HCT116 (cell line): ENCODE data around the gene EEF1G. TPM values are rescaled to one million over a fixed set of nuclear protein-coding genes. Genes with fewer than 3 reads are reported as not detected.
A peak's percentile ranks its signal among the peaks of the same experiment; 100 is the strongest.

Source experiments
- ATAC-seq: fragments of 200-7000 bp; cut with Tn5 transposase; 2 replicates; pipeline ENCODE4 v1.9.1; 2020; ENCODE audit warnings: mild to moderate bottlenecking, moderate library complexity
- BruUV-seq: library from RNA; stranded (reverse); fragments of 400-500 nt; replicated peaks from 2 replicates; lab custom pipeline; 2021; lab: Mats Ljungman, UMichigan
- CTCF ChIA-PET: fragments of 300-600 bp; sonication (Branson Sonifier 250); formaldehyde crosslinking; loops from one replicate; lab custom pipeline; 2021; ENCODE audit warnings: antibody characterized with exemption; lab: Charles Lee
- POLR2A ChIA-PET: fragments of 300-600, 350-600 bp; sonication (Branson Sonifier 250); formaldehyde crosslinking; loops from one replicate; lab custom pipeline; 2021; ENCODE audit warnings: antibody characterized with exemption; lab: Charles Lee
- RAD21 ChIA-PET, 2 experiments: fragments of 300-600 bp; sonication (Branson Sonifier 250); formaldehyde crosslinking; loops; one replicate each; lab custom pipeline; 2023; ENCODE audit warnings: low total read pairs in 2 of 2; ENCODE audit not compliant: uncharacterized antibody in 2 of 2, unreplicated experiment in 2 of 2, low non-redundant PET in 1 of 2; lab: Charles Lee
- DNase-seq: peaks from one replicate; pipeline ENCODE4 v3.0.0-alpha.2; 2010; ENCODE audit warnings: low read depth, low spot score
- H2AFZ ChIP-seq: fragments of 200-600 bp; shearing (Covaris generic), sonication (generic); 2 replicates; pipeline ENCODE4 v1.6.1; 2017; ENCODE audit warnings: low read depth, mixed run types, mixed read lengths, antibody characterized with exemption, low read length; ENCODE audit not compliant: poor library complexity, severe bottlenecking
- H3K27ac ChIP-seq: 2 replicates; pipeline ENCODE4 v1.5.1; 2012; ENCODE audit warnings: low read depth, low read length
- H3K27me3 ChIP-seq: fragments of 200-600 bp; sonication (generic); 2 replicates; pipeline ENCODE4 v1.6.1; 2016; ENCODE audit warnings: mixed run types, low read length, mixed read lengths; ENCODE audit not compliant: insufficient read depth
- H3K36me3 ChIP-seq, 2 experiments: fragments of 200-500 bp in 1 of 2; fragments of 200-600 bp in 1 of 2; sonication (Bioruptor generic) in 1 of 2; sonication (generic) in 1 of 2; 2 replicates each; pipeline versions ENCODE4 v1.5.1 to v1.6.1; 2014 to 2016; ENCODE audit warnings: low read length in 2 of 2, inconsistent platforms in 1 of 2, mixed read lengths in 1 of 2, mixed run types in 1 of 2; ENCODE audit not compliant: insufficient read depth in 2 of 2, control insufficient read depth in 1 of 2
- H3K4me1 ChIP-seq, 2 experiments: fragments of 200-600 bp in 1 of 2; sonication (generic) in 1 of 2; 2 replicates each; pipeline versions ENCODE4 v1.5.1 to v1.6.1; 2012 to 2017; ENCODE audit warnings: low read length in 2 of 2, inconsistent platforms in 1 of 2, mild to moderate bottlenecking in 1 of 2, mixed read lengths in 1 of 2, mixed run types in 1 of 2, moderate library complexity in 1 of 2; ENCODE audit not compliant: insufficient read depth in 2 of 2, control insufficient read depth in 1 of 2
- H3K4me2 ChIP-seq: fragments of 200-600 bp; sonication (generic); 2 replicates; pipeline ENCODE4 v1.6.1; 2017; ENCODE audit warnings: mixed run types, low read length, mixed read lengths
- H3K4me3 ChIP-seq, 2 experiments: fragments of 200-600 bp in 1 of 2; sonication (generic) in 1 of 2; replicated peaks in 1 of 2; 2 replicates each; pipeline ENCODE4 v1.5.1; 2011 to 2016; ENCODE audit warnings: low read length in 2 of 2, control low read depth in 1 of 2, low read depth in 1 of 2, mild to moderate bottlenecking in 1 of 2, mixed read lengths in 1 of 2, mixed run types in 1 of 2
- H3K79me2 ChIP-seq: fragments of 200-600 bp; sonication (generic); 2 replicates; pipeline ENCODE4 v1.6.1; 2017; ENCODE audit warnings: mild to moderate bottlenecking, mixed run types, low read length, moderate library complexity, mixed read lengths; ENCODE audit not compliant: insufficient read depth
- H3K9ac ChIP-seq: fragments of 200-600 bp; sonication (generic); 2 replicates; pipeline ENCODE4 v1.6.1; 2016; ENCODE audit warnings: low read length, mixed read lengths
- H3K9me2 ChIP-seq: fragments of 200-600 bp; sonication (generic), shearing (Covaris generic); 2 replicates; pipeline ENCODE4 v1.6.1; 2017; ENCODE audit warnings: mixed run types, mild to moderate bottlenecking, moderate library complexity; ENCODE audit not compliant: insufficient read depth
- H3K9me3 ChIP-seq, 2 experiments: fragments of 200-500 bp in 1 of 2; fragments of 200-600 bp in 1 of 2; sonication (Bioruptor generic) in 1 of 2; sonication (generic) in 1 of 2; 2 replicates each; pipeline ENCODE4 v1.6.1; 2014 to 2017; ENCODE audit warnings: low read length in 2 of 2, mixed read lengths in 2 of 2, inconsistent platforms in 1 of 2, low read depth in 1 of 2, mild to moderate bottlenecking in 1 of 2, mixed run types in 1 of 2, moderate library complexity in 1 of 2; ENCODE audit not compliant: control insufficient read depth in 1 of 2, insufficient read depth in 1 of 2
- H4K20me1 ChIP-seq: fragments of 200-600 bp; sonication (generic), shearing (Covaris generic); 2 replicates; pipeline ENCODE4 v1.6.1; 2017; ENCODE audit warnings: mixed run types, mild to moderate bottlenecking, moderate library complexity; ENCODE audit not compliant: insufficient read depth
- CBX3 ChIP-seq: IDR thresholded peaks from 2 replicates; pipeline ENCODE4 v1.6.1; 2012; ENCODE audit warnings: low read depth
- EGR1 ChIP-seq: IDR thresholded peaks from 2 replicates; pipeline ENCODE4 v1.6.1; 2012; ENCODE audit warnings: low read depth
- ELF1 ChIP-seq: IDR thresholded peaks from 2 replicates; pipeline ENCODE4 v1.6.1; 2012; ENCODE audit warnings: low read depth, borderline replicate concordance
- EZH2 ChIP-seq: fragments of 200-600 bp; sonication (generic); IDR thresholded peaks from 2 replicates; pipeline ENCODE4 v1.6.1; 2017; ENCODE audit warnings: antibody characterized with exemption, mixed run types
- FOSL1 ChIP-seq: IDR thresholded peaks from 2 replicates; pipeline ENCODE4 v1.6.1; 2012; ENCODE audit warnings: low read depth
- MAX ChIP-seq: IDR thresholded peaks from 2 replicates; pipeline ENCODE4 v1.6.1; 2012
- POLR2AphosphoS5 ChIP-seq: IDR thresholded peaks from 2 replicates; pipeline ENCODE4 v1.6.1; 2011; ENCODE audit warnings: mild to moderate bottlenecking, low read depth, low read length, moderate library complexity
- SP1 ChIP-seq: IDR thresholded peaks from 2 replicates; pipeline ENCODE4 v1.6.1; 2012; ENCODE audit warnings: low read depth
- SRF ChIP-seq: IDR thresholded peaks from 2 replicates; pipeline ENCODE4 v1.6.1; 2012; ENCODE audit warnings: low read depth
- TCF7L2 ChIP-seq: IDR thresholded peaks from 2 replicates; pipeline ENCODE4 v1.7.0; 2011; ENCODE audit warnings: borderline replicate concordance, inconsistent platforms; ENCODE audit not compliant: insufficient read depth, insufficient read length; ENCODE audit errors: extremely low read depth
- YY1 ChIP-seq: IDR thresholded peaks from 2 replicates; pipeline ENCODE4 v1.6.1; 2011; ENCODE audit warnings: low read length, low read depth, moderate library complexity, mild to moderate bottlenecking; ENCODE audit not compliant: insufficient replicate concordance; ENCODE audit errors: extremely low read depth
- ZFX ChIP-seq: fragments of 450-650 bp; IDR thresholded peaks from 2 replicates; pipeline ENCODE4 v1.6.1; 2017
- ZNF274 ChIP-seq: fragments of 200-500 bp; sonication (Bioruptor generic); IDR thresholded peaks from 2 replicates; pipeline ENCODE4 v1.6.1; 2014; ENCODE audit warnings: mild to moderate bottlenecking, low read depth, low read length, inconsistent platforms
- intact Hi-C: fragments of 100-400 bp; cut with micrococcal nuclease; formaldehyde crosslinking; loops from 2 replicates; pipeline ENCODE4 v1.10.0; 2022
- total RNA-seq: library from RNA; stranded (reverse); gene quantifications from one replicate; pipeline ENCODE4 v1.2.1, GENCODE V29; 2021; ENCODE audit not compliant: unreplicated experiment
- TF ChIP-seq, protein P1 (sequence below): IDR thresholded peaks from 2 replicates; pipeline ENCODE4 v1.6.1; 2011; ENCODE audit warnings: mild to moderate bottlenecking, low read length, moderate library complexity; ENCODE audit not compliant: insufficient replicate concordance; ENCODE audit errors: extremely low read depth

The EEF1G gene
- total RNA-seq, 1 experiment from 2014 or later: 1,901 TPM

- H3K27ac ChIP-seq: peak overlapping the region; percentile 99
- intact Hi-C loops: no loop called here
Observed at GRCh38 chr11:62599069-62599696, 25.5 kb upstream of the EEF1G start.

GRCh38 chr11:62595124-62595523, 21.4 kb upstream of the EEF1G start:
- no peaks in the 10 kb centered on the region for H3K9me2 ChIP-seq
- peaks cover 40 to 58% of the 10 kb centered on the region in 2 experiments; a peak in 3 of 4 replicates for H3K36me3 ChIP-seq
- H2AFZ ChIP-seq: no peak overlapping the region
- no peaks in the 10 kb centered on the region for H4K20me1 ChIP-seq
- DNase-seq (no peak), ATAC-seq (no peak)
- peaks cover 63% of the 10 kb centered on the region for H3K79me2 ChIP-seq
- no TSS peak for BruUV-seq
- H3K4me3 ChIP-seq: no peak overlapping the region
- intact Hi-C loops: no loop called here
- H3K27ac ChIP-seq: no peak overlapping the region
- RAD21 ChIA-PET: interaction anchor here in 1 of 2 experiments (0.5 kb wide), 1 partner anchor 102 kb away, joined by 3 read pairs; no protein-coding TSS in a partner anchor
- no peak overlapping the region for H3K9ac ChIP-seq
- POLR2A ChIA-PET: no interaction called here
- H3K9me3 ChIP-seq: no peaks in the 10 kb centered on the region
- TF ChIP-seq ELF1 (no peak), EGR1 (no peak), SP1 (no peak), CBX3 (no peak), ZFX (no peak), EZH2 (no peak), YY1 (no peak), MAX (no peak), SRF (no peak), TCF7L2 (no peak), FOSL1 (no peak), ZNF274 (no peak)
- TF ChIP-seq, protein P1, sequence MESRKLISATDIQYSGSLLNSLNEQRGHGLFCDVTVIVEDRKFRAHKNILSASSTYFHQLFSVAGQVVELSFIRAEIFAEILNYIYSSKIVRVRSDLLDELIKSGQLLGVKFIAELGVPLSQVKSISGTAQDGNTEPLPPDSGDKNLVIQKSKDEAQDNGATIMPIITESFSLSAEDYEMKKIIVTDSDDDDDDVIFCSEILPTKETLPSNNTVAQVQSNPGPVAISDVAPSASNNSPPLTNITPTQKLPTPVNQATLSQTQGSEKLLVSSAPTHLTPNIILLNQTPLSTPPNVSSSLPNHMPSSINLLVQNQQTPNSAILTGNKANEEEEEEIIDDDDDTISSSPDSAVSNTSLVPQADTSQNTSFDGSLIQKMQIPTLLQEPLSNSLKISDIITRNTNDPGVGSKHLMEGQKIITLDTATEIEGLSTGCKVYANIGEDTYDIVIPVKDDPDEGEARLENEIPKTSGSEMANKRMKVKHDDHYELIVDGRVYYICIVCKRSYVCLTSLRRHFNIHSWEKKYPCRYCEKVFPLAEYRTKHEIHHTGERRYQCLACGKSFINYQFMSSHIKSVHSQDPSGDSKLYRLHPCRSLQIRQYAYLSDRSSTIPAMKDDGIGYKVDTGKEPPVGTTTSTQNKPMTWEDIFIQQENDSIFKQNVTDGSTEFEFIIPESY: no peak
- TF ChIP-seq, all 23 proteins: peak for 0
- Histone ChIP-seq H3K4me1 (peaks cover 26 to 43% of the 10 kb centered on the region in 2 experiments), H3K27me3 (no peaks in the 10 kb centered on the region), H3K4me2 (no peak overlapping the region)
- CTCF ChIA-PET: no interaction called here

More at GRCh38 chr11:62599069-62599696, 25.5 kb upstream of the EEF1G start:
- RAD21 ChIA-PET: interaction anchor here (0.6 to 0.7 kb wide), 3 partner anchors 7 to 95 kb away, joined by 3 to 6 read pairs (median 4); no protein-coding TSS in a partner anchor
- peak overlapping the region; percentile 99 for H3K9ac ChIP-seq
- peak overlapping the region; percentile 92 to 94 for H3K4me3 ChIP-seq
- DNase-seq (peak; percentile 99), ATAC-seq (peak; percentile 69)
- BruUV-seq: no TSS peak
- TF ChIP-seq POLR2AphosphoS5 (peak; percentile 69), TCF7L2 (peak; percentile 9), ELF1 (no peak)
- peaks cover 34 to 45% of the 10 kb centered on the region in 2 experiments; a peak in 3 of 4 replicates for H3K36me3 ChIP-seq
- H3K9me2 ChIP-seq: no peaks in the 10 kb centered on the region
- H3K4me2 ChIP-seq: peak overlapping the region; percentile 88
- H3K4me1 ChIP-seq: peaks cover 13 to 36% of the 10 kb centered on the region in 2 experiments
- CTCF ChIA-PET: interaction anchor here (0.9 to 1.7 kb wide), 5 partner anchors 8 to 174 kb away, joined by 3 to 9 read pairs (median 4); partner anchors contain the start of genes EML3, ROM1 and TUT1
- H4K20me1 ChIP-seq: no peaks in the 10 kb centered on the region
- H3K79me2 ChIP-seq: peaks cover 58% of the 10 kb centered on the region
- H2AFZ ChIP-seq: no peak overlapping the region
- POLR2A ChIA-PET: interaction anchor here (0.6 to 1.7 kb wide), 4 partner anchors 25 to 242 kb away, joined by 3 to 11 read pairs (median 6); partner anchors contain the start of genes C11orf98, CSKMT and EEF1G
- no peaks in the 10 kb centered on the region for H3K9me3 ChIP-seq
- H3K27me3 ChIP-seq: no peaks in the 10 kb centered on the region
